Mucosa of stomach (tissue), 1 donor: ENCODE measurements around the gene CD80.
"Not testable (repeated sequence)": the region's sequence is repeated elsewhere in the genome, so short reads cannot be mapped to it uniquely, and the experiment has no call there.

Experiments
- H3K27me3 ChIP-seq: one replicate; pipeline ENCODE4 v1.7.0; 2013; ENCODE audit warnings: mild to moderate bottlenecking, low read length; ENCODE audit not compliant: control insufficient read depth, insufficient read depth
- H3K36me3 ChIP-seq: one replicate; pipeline ENCODE4 v1.7.0; 2013; ENCODE audit warnings: low read length; ENCODE audit not compliant: control insufficient read depth, insufficient read depth
- H3K4me1 ChIP-seq: one replicate; pipeline ENCODE4 v1.7.0; 2013; ENCODE audit warnings: mild to moderate bottlenecking, low read length; ENCODE audit not compliant: control insufficient read depth, insufficient read depth
- H3K4me3 ChIP-seq: one replicate; pipeline ENCODE4 v1.7.0; 2013; ENCODE audit warnings: low read length
- H3K9ac ChIP-seq: one replicate; pipeline ENCODE4 v1.7.0; 2013; ENCODE audit warnings: mild to moderate bottlenecking, low read length, moderate library complexity
- H3K9me3 ChIP-seq: one replicate; pipeline ENCODE4 v1.7.0; 2013; ENCODE audit warnings: mild to moderate bottlenecking, low read length, moderate library complexity; ENCODE audit not compliant: control insufficient read depth
- donor health status: Pancreatic carcinoma.

CD80 gene

DNA sequence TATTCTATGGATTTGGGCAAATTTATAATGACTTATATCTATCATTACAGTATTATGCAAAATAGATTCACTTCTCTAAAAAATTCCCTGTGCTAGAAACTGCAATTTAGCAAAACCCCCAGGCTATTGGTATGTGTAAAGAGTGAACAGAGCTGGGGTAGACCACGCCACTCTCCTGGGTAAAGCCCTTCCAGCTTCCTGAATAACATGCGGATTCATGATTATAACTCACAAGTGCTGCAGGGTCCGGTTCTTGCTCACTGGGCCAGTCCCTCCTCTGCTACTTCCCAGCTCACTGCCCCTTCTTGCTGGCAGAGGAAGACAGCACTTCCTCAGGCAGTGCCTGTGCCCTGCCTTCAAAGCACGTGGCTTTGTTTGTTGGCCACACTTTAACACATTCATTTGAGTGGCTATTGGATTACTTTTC lies 4.1 kb downstream of the CD80 start:
- Histone ChIP-seq H3K9ac (no peak overlapping the region), H3K27me3 (no peaks in the 10 kb centered on the region), H3K4me1 (no peaks in the 10 kb centered on the region), H3K9me3 (no peaks in the 10 kb centered on the region), H3K36me3 (no peaks in the 10 kb centered on the region), H3K4me3 (no peak overlapping the region)

- no peaks in the 10 kb centered on the region for H3K9me3 ChIP-seq
- no peak overlapping the region for H3K9ac ChIP-seq
- no peak overlapping the region for H3K4me3 ChIP-seq
- no peaks in the 10 kb centered on the region for H3K27me3 ChIP-seq
- no peaks in the 10 kb centered on the region for H3K36me3 ChIP-seq
- no peaks in the 10 kb centered on the region for H3K4me1 ChIP-seq
Measured at GRCh38 chr3:119553823-119554415, 5.5 kb downstream of the CD80 start.

DNA sequence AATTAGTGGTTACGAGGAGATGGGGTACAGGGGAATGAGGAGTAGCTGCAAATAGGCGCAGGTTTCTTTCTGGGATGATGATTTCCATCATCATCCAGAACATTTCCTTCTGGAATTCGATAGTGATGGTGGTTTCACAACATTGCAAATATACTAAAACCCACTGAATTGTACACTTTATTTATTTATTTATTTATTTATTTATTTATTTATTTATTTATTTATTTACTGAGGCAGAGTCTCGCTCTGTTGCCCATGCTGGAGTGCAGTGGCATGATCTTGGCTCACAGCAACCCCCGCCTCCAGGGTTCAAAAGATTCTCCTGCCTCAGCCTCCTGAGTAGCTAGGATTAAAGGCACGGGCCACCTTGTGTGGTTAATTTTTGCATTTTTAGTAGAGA lies 6.5 kb downstream of the CD80 start:
- not testable (repeated sequence) for H3K27me3 ChIP-seq, H3K9me3 ChIP-seq, H3K4me3 ChIP-seq, H3K36me3 ChIP-seq, H3K4me1 ChIP-seq, H3K9ac ChIP-seq

DNA sequence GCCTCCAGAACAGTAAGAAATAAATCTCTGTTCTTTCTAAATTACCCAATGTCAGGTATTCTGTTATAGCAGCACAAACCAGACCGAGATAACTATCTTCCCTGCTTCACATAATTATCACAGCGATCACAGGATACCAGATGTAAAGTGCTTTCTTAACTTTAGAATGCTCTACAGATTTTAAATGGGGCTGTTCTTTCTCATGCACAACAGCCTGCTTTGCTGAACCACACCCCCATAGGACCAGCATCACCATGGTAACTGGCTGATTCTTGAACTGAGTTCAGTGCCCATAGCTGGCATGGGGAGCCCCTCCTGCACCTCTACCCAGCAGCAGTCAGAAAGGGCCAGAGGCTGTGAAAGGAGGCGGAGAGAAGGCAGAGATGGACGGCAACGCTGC lies 7.8 kb downstream of the CD80 start:
- H3K4me3 ChIP-seq, result no peak overlapping the region
- no peaks in the 10 kb centered on the region for H3K27me3 ChIP-seq
- H3K9me3 ChIP-seq, result no peaks in the 10 kb centered on the region
- H3K9ac ChIP-seq, result no peak overlapping the region
- no peaks in the 10 kb centered on the region for H3K36me3 ChIP-seq
- no peaks in the 10 kb centered on the region for H3K4me1 ChIP-seq

DNA sequence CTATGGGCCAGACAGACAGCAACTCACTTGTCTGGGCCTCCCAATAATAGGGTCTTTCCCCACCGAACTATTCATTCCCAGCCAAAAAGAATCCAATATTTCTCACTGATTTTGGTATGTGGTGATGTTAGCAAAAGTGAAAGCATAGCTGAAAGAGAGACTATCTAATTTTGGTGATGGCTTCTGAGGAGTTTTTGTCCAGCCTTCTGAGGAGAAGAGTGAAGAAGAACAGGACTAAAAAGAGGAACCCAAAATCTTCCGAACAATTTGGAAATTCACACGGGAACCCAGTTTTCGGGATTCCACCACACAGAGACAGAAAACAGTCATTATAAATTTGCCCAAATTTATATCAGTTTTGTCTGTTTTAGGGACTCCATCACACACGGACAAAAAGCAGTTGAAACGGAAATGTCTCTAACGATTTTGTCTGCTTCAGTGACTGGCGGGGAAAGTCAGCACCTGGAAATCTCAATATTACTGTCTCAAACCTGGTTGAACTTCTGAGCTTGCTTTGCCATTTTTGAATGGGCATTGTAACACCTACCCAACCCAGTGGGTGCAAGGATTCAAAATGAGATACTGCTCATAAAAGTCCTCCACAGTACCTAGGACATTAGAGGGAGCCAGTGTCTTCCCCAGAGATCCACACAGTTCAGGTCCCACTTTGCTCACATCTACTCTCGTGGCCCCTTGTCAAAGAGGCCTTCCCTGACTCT lies 9.1 kb downstream of the CD80 start:
- no peak overlapping the region for H3K9ac ChIP-seq
- H3K27me3 ChIP-seq, result no peaks in the 10 kb centered on the region
- no peaks in the 10 kb centered on the region for H3K4me1 ChIP-seq
- no peaks in the 10 kb centered on the region for H3K36me3 ChIP-seq
- H3K9me3 ChIP-seq, result no peaks in the 10 kb centered on the region
- H3K4me3 ChIP-seq, result no peak overlapping the region

GRCh38 chr3:119548341-119548740 lies 11.1 kb downstream of the CD80 start:
- Histone ChIP-seq H3K27me3 (no peaks in the 10 kb centered on the region), H3K4me3 (no peak overlapping the region), H3K36me3 (no peaks in the 10 kb centered on the region), H3K4me1 (no peaks in the 10 kb centered on the region), H3K9me3 (no peaks in the 10 kb centered on the region), H3K9ac (no peak overlapping the region)

DNA sequence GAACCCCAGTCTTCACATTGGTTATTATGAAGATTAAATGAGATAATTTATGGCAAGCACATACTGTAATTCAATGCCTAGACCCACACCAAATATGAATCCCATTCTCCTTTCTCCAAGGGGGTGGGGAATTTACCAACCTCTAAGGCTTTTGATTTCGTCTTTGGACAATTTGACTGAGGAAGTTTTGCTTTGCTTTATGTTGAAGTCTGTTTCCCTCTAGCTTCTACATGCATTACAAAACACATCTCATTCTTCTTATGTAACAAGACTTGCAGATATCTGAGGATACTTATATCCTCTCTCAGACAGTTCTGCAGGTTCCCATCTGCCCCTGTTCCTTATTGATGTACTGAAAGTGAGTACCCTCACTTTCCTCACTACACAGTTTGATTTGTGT lies 12.2 kb downstream of the CD80 start:
- Histone ChIP-seq H3K9ac (no peak overlapping the region), H3K36me3 (no peaks in the 10 kb centered on the region), H3K4me1 (no peaks in the 10 kb centered on the region), H3K4me3 (no peak overlapping the region), H3K9me3 (no peaks in the 10 kb centered on the region), H3K27me3 (no peaks in the 10 kb centered on the region)

DNA sequence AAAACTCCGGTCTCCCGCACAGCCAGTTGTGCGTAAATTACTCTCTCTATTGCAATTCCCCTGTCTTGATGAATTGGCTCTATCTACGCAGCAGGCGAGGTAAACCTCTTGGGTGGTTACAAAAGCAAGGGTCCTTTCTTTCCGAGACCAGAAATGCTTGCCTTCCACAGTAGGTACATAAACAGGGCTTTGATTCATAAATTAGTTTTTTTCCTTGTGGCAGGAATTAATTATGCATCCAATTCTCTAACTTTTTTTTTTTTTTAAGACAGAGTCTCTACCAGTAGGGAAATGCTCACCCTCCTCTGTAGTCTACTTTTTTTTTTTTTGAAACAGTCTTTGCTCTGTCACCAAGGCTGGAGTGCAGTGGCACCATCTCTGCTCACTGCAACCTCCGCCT lies 16.3 kb downstream of the CD80 start:
- Histone ChIP-seq H3K9me3 (no peaks in the 10 kb centered on the region), H3K9ac (no peak overlapping the region), H3K4me3 (no peak overlapping the region), H3K27me3 (no peaks in the 10 kb centered on the region), H3K4me1 (no peaks in the 10 kb centered on the region), H3K36me3 (no peaks in the 10 kb centered on the region)

GRCh38 chr3:119542168-119542767 lies 17.1 kb downstream of the CD80 start:
- Histone ChIP-seq H3K4me1 (no peaks in the 10 kb centered on the region), H3K36me3 (no peaks in the 10 kb centered on the region), H3K27me3 (no peaks in the 10 kb centered on the region), H3K9ac (no peak overlapping the region), H3K9me3 (no peaks in the 10 kb centered on the region), H3K4me3 (no peak overlapping the region)

GRCh38 chr3:119541547-119541946 lies 17.9 kb downstream of the CD80 start:
- H3K27me3 ChIP-seq, result no peaks in the 10 kb centered on the region
- no peaks in the 10 kb centered on the region for H3K4me1 ChIP-seq
- no peaks in the 10 kb centered on the region for H3K36me3 ChIP-seq
- no peaks in the 10 kb centered on the region for H3K9me3 ChIP-seq
- no peak overlapping the region for H3K4me3 ChIP-seq
- no peak overlapping the region for H3K9ac ChIP-seq

- H3K4me1 ChIP-seq, result no peaks in the 10 kb centered on the region
- no peaks in the 10 kb centered on the region for H3K27me3 ChIP-seq
- H3K4me3 ChIP-seq, result no peak overlapping the region
- H3K36me3 ChIP-seq, result no peaks in the 10 kb centered on the region
- no peak overlapping the region for H3K9ac ChIP-seq
- no peaks in the 10 kb centered on the region for H3K9me3 ChIP-seq
Measured at GRCh38 chr3:119538772-119539171, 20.6 kb downstream of the CD80 start.

DNA sequence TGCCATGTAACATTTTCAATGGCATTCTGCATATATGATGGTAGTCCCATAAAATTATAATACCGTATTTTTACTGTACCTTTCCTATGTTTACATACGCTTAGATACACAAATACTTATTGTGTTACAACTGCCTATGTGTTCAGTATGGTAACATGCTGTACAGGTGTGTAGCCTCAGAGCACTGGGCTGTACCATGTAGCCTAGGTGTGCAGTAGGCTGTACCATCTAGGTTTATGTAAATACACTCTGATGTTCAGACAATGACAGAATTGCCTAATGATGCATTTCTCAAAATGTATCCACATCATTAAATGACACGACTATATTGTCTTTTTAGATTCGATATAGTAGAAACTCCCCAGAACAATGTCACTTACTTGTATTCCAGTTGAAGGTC lies 22.7 kb downstream of the CD80 start:
- H3K4me3 ChIP-seq, result no peak overlapping the region
- no peaks in the 10 kb centered on the region for H3K36me3 ChIP-seq
- no peaks in the 10 kb centered on the region for H3K4me1 ChIP-seq
- no peak overlapping the region for H3K9ac ChIP-seq
- H3K27me3 ChIP-seq, result no peaks in the 10 kb centered on the region
- no peaks in the 10 kb centered on the region for H3K9me3 ChIP-seq
